ENCODE data around the gene CHMP2A.

DNA sequence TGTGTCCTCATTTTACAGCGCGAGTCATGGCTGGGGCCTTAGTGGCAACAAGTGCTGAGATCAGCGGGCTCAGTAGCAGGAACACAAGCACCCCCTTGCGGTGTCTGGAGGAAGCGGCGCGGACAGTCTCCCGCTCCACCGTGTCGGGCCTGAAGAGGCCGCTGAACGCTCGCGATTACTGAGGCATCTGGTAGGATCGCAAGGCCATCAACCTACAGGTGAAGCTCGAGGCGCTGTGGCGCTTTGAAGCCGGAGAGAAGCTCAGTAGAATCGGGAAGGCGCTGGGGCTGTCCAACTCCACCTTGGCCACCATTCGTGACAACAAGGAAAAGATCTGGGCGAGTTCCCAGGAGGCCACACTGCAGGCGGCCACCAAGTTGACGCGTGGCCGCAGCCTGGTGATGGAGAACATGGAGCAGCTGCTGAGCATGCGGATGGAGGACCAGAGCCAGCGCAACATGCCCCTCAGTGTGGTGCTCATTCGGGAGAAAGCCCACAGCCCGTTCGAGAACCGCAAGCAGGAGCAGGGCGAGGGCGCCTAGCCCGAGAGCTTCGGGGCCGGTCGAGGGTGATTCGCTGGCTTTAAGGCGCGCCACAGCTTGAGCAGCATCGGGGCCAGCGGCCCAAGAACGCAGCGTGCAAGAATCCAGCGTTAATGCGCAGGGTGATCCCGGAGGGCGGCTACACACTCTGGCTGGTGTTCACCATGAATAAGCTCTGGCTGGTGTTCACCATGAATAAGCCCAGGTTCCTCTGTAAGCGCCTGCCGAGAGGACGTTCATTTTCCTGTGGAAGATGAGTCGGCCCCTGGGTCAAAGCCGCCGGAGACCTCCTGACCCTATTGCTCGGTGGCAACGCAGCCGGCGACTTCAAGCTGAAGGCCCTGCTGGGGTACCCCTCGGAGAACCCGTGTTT is 26.6 kb upstream of the CHMP2A start:
- TF ChIP-seq, protein P1, sequence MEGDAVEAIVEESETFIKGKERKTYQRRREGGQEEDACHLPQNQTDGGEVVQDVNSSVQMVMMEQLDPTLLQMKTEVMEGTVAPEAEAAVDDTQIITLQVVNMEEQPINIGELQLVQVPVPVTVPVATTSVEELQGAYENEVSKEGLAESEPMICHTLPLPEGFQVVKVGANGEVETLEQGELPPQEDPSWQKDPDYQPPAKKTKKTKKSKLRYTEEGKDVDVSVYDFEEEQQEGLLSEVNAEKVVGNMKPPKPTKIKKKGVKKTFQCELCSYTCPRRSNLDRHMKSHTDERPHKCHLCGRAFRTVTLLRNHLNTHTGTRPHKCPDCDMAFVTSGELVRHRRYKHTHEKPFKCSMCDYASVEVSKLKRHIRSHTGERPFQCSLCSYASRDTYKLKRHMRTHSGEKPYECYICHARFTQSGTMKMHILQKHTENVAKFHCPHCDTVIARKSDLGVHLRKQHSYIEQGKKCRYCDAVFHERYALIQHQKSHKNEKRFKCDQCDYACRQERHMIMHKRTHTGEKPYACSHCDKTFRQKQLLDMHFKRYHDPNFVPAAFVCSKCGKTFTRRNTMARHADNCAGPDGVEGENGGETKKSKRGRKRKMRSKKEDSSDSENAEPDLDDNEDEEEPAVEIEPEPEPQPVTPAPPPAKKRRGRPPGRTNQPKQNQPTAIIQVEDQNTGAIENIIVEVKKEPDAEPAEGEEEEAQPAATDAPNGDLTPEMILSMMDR (IDR thresholded peaks at IDR 0.05; ENCODE audit: low read depth, low read length), result no peak
- TF ChIP-seq EZH2phosphoT487 (IDR thresholded peaks at IDR 0.05; ENCODE audit: low read depth), result no peak
